ENCODE measurements around the gene DDX28. TPM values are rescaled to one million over a fixed set of nuclear protein-coding genes. Genes with fewer than 3 reads are reported as not detected.
"Not testable (repeated sequence)": the region's sequence is repeated elsewhere in the genome, so short reads cannot be mapped to it uniquely, and the experiment has no call there.

The DDX28 gene
- total RNA-seq, 1 experiment from 2014 or later, result 19.6 TPM

DNA sequence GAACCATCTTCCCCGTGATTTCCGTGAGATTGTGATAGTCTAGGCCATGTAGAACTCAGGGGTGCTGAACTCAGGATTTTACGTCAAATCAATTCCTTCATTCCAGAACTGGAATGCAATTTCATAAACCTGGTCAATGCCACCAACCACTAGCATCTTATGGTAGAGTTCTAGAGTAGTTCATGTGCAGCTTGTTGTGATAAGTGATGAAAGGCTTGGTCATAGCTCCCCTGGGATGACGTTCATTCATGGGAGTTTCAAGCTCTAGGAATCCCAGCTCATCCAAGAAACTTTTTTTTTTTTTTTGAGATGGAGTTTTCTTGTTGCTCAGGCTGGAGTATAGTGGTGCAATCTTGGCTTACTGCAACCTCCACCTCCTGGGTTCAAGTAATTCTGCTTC is 20.0 kb downstream of the DDX28 start:
- in situ Hi-C loops (cut with HindIII; ENCODE audit: low pct_unique_long_range_greater_than_20kb, low sequenced_read_pairs), result no loop called here
- DNase-seq (ENCODE audit: low read depth, low spot score), result no peak

DNA sequence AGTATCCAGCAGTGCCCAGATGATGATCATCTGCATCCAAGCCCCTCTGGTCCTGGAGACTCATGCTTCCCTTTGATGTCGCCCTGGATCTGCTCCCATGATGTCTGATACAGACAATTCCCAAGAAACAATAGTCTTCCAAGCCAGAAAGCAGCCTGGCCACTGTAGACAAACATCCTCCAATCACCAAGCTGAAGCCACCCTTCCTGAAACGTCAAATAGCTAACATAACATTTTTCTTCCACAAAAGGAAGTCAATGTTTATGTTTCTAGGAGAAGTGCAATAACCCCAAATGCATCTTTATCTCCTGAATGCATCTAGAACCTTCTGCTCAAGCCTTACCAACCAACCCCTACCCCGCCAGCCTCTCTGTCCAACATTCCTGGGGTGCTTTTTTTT is 22.6 kb downstream of the DDX28 start:
- no peak for DNase-seq (ENCODE audit: low read depth, low spot score)
- in situ Hi-C loops (cut with HindIII; ENCODE audit: low pct_unique_long_range_greater_than_20kb, low sequenced_read_pairs), result no loop called here

DNA sequence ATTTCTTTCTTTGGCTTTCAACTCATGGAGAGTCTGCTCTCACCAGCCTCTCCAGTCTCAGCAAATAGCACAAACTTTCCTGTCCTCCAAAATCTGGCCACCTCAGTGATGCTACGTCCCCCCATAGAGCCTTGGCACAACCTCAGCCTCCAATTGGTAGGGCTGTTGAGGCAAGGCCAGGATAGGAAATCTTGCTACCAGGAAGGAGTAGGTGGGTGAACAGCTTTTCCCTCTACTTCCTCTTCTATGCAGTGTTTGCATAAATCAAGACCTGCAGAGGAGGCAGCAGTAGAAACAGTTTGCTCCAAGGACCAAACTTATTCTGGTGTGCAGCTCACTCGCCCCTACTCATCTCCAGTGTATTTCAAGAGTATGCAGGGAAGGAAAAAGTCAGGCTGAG is 23.0 kb downstream of the DDX28 start:
- in situ Hi-C loops (cut with HindIII; ENCODE audit: low pct_unique_long_range_greater_than_20kb, low sequenced_read_pairs), result no loop called here
- DNase-seq (ENCODE audit: low read depth, low spot score), result no peak

DNA sequence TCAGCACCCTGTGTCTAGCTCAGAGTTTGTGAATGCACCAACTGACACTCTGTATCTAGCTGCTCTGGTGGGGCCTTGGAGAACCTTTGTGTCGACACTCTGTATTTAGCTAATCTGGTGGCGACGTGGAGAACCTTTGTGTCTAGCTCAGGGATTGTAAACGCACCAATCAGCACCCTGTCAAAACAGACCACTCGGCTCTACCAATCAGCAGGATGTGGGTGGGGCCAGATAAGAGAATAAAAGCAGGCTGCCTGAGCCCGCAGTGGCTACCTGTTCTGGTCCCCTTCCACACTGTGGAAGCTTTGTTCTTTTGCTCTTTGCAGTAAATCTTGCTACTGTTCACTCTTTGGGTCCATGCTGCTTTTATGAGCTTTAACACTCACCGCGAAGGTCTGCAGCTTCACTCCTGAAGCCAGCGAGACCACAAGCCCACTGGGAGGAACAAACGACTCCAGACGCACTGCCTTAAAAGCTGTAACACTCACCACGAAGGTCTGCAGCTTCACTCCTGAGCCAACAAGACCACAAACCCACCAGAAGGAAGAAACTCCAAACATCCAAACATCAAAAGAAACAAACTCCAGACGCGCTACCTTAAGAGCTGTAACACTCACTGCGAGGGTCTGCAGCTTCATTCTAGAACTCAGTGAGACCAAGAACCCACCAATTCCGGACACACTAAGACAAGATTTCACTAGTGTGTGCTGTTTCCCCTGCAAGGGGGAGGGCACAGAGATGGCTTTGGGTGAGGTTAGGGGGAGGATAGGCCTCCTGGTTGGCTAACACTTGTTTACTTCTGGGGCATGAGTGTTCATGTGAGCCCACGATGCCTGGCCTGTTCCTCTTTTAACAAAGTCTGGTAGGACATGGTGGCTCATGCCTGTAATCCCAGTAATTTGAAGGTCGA is 24.0 kb downstream of the DDX28 start, which contains the start of gene DPEP2:
DPEP2 (minus strand) TSS at position 706 of the 910 bp plus-strand sequence. CDS start 6,272 bp downstream, outside the sequence.
- in situ Hi-C loops (cut with HindIII; ENCODE audit: low pct_unique_long_range_greater_than_20kb, low sequenced_read_pairs); DNase-seq (ENCODE audit: low read depth, low spot score): not testable (repeated sequence)

DNA sequence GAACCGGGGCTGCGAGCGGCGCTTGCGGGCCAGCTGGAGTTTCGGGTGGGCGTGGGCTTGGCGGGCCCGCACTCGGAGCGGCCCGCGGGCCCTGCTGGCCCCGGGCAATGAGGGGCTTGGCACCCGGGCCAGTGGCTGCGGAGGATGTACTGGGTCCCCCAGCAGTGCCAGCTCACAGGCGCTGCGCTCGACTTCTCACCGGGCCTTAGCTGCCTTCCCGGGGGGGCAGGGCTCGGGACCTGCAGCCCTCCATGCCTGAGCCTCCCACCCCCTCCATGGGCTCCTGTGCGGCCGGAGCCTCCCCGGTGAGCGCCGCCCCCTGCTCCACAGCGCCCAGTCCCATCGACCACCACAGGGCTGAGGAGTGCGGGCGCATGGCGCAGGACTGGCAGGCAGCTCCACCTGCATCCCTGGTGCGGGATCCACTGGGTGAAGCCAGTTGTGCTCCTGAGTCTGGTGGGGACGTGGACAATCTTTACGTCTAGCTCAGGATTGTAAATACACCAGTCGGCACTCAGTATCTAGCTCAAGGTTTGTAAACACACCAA is 24.7 kb downstream of the DDX28 start:
- DNase-seq (ENCODE audit: low read depth, low spot score); in situ Hi-C loops (cut with HindIII; ENCODE audit: low pct_unique_long_range_greater_than_20kb, low sequenced_read_pairs): not testable (repeated sequence)

DNA sequence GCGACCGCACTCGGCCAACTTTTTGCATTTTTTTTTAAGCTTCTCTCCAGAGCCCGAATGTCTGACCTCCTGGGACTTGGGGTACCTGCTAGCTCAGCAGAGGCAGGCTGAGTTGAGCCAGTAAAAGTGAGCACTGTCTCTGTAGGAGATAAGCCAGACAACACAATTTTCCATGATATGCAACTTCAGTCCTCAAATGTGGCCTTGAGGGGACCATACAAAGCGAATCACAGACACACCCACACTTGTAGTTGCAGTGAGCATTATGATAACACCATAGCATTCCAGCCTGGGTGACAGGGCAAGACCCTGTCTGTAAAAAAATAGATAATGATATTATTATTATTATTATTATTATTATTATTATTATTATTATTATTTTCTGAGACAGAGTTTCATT is 26.4 kb downstream of the DDX28 start:
- DNase-seq (ENCODE audit: low read depth, low spot score), result no peak
- in situ Hi-C loops (cut with HindIII; ENCODE audit: low pct_unique_long_range_greater_than_20kb, low sequenced_read_pairs), result no loop called here

DNA sequence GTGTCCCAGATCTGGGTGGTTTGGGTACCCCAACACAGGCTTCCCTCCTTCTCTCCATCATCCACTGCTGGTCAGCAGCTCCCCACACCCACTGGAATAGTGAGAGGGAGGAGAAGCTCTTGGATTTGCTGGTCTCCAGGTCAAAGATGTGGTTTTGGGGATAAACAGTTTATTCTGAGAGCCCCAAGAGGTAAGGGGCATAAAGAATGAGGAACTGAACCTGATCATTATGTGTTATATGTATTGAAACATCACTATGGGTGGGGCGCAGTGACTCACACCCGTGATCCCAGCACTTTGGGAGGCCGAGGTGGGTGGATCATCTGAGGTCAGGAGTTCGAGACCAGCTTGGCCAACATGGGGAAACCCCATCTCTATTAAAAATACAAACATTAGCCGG is 27.6 kb downstream of the DDX28 start:
- no peak for DNase-seq (ENCODE audit: low read depth, low spot score)
- in situ Hi-C loops (cut with HindIII; ENCODE audit: low pct_unique_long_range_greater_than_20kb, low sequenced_read_pairs), result no loop called here

DNA sequence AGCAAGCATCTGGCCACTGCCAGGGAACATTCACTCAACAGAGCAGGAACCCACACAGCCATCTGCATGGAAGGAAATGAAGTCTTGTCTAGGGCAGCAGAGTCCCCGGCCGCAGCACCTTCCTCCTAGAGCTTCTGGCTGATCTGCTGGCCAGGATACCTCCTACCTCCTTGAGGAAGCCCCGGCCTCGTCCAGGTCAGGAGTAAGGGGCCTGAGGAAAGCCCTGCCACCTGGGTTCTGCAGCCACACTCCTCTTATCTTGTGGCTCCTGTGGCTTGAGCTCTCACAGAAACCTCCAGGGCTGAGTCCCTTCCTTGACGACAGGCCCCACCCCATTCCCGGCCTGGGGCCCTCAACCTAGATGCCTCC is 29.0 kb downstream of the DDX28 start:
- in situ Hi-C loops (cut with HindIII; ENCODE audit: low pct_unique_long_range_greater_than_20kb, low sequenced_read_pairs); DNase-seq (ENCODE audit: low read depth, low spot score): not testable (repeated sequence)

DNA sequence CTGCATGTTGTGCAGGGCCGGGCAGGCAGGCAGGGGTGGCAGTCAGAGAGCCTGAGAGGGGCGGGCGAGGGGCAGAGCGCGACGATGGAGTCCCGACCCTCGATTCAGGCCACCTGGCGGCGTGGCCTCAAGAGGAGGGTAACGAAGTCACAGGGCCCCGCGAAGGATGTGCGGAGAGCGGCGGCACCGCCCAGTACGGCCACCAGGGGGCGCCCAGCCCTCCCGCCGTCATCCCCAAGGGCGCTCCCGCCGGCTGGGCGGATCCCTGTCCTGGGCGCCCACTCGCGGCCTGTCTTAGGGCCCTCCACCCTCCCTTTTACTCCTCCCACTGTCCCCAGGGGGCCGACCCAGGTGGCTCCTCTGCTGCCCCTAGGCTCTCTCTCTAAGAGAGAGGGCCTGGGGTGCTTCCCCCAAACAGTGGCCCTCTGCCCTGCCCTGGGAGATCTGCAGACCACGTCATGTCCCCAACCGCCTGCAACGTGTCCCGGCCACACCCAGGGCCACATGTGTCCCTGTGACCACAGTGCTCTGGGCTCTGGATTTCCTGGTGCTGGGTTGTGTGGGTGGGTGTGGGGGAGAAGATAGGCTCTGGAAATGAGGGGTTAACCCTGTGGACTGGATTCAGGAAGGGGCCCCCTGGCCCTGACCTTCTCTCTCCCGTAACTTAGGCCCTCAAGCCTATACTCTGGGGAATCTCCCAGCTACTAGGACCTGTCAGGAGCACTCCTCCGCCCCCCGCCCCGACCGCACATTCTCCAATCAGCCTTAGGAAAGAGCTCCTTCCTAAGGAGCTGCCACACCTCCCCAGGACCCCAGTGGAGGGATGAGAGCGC is 29.6 kb downstream of the DDX28 start:
- in situ Hi-C loops (cut with HindIII; ENCODE audit: low pct_unique_long_range_greater_than_20kb, low sequenced_read_pairs), result no loop called here
- DNase-seq (ENCODE audit: low read depth, low spot score), result peak; percentile 64

DNA sequence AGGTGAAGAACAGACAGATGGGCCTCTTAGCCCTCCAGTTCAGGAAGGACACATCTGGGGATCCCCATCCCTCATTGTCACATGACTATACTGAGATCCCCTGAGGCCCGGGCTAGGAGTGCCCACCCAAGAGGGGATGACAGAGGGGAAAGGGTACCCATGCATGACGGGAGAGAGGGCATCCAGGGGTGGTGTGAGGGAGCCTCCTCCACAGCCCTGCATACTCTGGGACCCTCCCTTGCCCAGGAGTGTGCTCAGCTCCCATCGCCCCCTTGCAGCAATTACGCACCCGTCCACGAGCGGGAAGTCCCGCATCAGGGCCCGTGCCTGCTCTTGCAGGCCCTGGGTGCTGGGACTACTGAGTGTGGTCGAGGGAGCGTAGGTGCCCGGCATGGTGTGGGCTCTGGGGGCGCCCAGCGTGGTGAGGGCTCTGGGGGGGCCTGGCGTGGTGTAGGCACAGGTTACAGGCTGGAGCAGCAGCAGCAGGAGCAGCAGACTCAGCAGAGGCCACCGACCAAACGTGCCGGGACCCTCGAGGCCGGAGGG is 30.3 kb downstream of the DDX28 start:
- no peak for DNase-seq (ENCODE audit: low read depth, low spot score)
- in situ Hi-C loops (cut with HindIII; ENCODE audit: low pct_unique_long_range_greater_than_20kb, low sequenced_read_pairs), result no loop called here

DNA sequence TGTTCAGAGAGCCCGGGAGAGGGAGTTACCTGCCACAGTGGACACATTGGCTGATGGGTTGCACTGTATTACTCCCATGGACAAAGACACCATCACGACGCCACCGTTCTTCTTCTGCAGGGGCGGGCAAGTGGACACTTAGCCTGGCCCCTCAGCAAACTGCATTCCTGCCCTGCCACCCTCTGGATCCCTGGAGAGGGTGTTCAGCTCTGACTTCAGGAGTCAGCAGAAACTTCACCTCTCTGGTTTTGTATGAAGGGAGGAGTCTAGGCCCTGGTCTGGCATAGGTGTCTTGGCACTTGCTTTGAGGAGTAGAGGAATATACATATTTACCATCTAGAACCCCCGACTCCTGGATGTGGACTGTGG is 33.0 kb downstream of the DDX28 start:
- in situ Hi-C loops (cut with HindIII; ENCODE audit: low pct_unique_long_range_greater_than_20kb, low sequenced_read_pairs), result no loop called here
- DNase-seq (ENCODE audit: low read depth, low spot score), result no peak

DNA sequence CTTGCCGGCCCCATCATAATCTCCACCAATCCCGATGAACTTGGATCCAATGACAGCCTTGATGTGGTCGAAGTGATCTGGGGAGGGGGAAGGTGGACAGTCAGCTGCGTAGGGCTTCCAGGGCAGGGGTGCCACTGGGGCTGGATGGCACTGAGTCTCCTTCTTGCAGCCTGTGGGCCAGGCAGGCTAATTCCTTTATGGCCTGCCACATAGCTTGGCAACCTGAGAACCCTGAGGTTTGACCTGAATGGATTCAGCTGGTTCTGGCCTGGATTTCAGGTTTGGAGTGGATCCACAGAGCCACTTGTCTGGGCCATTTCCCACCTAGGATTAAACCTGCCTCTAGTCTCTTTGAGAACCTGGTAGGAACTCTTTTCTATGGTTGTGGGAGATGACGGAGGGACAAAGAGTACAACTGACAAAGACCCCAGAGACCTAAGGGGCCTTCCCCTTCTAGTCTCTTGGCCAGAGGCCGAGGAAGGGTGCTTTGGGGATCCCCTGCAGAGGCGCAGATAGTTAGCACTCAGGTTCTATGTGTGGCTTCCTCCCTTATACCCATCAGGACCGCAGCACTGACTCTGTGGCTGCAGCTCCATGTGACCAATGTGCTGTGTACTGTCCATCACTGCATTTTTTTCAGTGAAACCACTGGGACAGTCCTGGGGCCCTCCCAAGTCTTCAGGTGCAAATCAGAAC is 33.6 kb downstream of the DDX28 start:
- in situ Hi-C loops (cut with HindIII; ENCODE audit: low pct_unique_long_range_greater_than_20kb, low sequenced_read_pairs), result no loop called here
- no peak for DNase-seq (ENCODE audit: low read depth, low spot score)

DNA sequence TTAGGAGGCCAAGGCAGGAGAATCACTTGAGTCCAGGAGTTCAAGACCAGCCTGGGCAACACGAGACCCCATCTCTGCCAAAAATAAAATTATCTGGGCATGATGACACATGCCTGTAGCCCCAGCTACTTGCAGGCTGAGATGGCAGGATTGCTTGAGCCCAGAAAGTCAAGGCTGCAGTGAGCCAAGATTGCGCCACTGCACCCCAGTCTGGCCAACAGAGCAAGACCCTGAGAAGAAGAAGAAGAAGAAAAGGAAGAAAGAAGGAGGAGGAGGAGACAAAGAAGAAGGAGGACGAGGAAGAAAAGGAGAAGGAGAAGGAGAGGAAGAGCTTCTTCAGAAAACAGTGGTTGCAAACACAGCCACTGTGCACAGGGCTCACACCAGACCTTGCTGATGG is 34.4 kb downstream of the DDX28 start:
- in situ Hi-C loops (cut with HindIII; ENCODE audit: low pct_unique_long_range_greater_than_20kb, low sequenced_read_pairs), result no loop called here
- DNase-seq (ENCODE audit: low read depth, low spot score), result no peak

DNA sequence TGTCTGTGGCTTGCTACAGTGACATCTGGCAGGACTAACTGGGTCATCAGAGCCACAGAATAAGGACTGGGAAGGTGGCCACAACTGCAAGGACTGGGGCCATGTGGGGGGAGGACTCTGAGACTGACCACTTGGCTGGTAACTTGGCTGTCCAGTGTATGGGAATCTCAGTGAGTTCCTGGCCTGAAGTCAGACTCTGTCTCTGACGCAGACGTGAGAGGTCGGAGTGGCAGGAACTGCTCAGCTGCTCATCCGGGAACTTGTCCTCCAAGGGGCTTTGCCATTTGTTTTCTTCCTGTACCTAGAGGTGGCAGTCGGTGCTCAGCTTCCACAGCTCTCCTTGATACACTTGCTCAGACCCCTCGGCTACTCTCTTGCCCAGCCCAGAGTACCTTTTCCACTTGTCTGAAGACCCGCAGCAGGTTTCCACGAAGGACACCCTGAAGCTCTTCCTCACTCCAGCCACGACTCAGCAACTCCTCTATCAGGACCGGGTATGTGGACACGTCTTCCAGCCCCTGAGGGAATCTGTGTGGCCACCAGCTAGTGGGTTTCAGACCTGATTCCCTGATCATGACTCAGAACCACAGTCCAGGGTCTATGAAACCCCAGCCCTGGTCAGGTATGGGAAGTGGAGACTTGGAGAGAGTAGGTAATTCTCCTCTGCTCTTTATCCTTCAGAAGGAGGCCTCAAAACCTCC is 35.4 kb downstream of the DDX28 start:
- no peak for DNase-seq (ENCODE audit: low read depth, low spot score)

DNA sequence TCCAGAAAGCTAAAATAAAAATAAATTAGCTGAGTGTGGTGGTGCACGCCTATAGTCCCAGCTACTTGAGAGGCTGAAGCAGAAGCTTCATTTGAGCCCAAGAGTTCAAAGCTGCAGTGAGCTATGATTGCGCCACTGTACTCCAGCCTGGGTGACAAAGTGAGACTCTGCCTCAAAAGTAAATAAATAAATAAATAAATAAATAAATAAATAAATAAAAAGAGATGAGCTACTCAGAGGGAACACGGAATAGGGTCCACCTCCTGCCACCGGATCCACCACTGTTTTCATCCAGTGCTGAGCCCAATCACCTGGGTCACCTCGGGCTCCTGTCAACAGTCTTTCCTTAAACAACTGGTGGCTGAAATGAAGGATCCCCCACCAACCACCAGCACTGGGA is 36.1 kb downstream of the DDX28 start:
- in situ Hi-C loops (cut with HindIII; ENCODE audit: low pct_unique_long_range_greater_than_20kb, low sequenced_read_pairs), result no loop called here
- no peak for DNase-seq (ENCODE audit: low read depth, low spot score)

More for the DNA sequence above, 35.4 kb downstream of the DDX28 start:
- in situ Hi-C loops (cut with HindIII; ENCODE audit: low pct_unique_long_range_greater_than_20kb, low sequenced_read_pairs), result no loop called here

DNA sequence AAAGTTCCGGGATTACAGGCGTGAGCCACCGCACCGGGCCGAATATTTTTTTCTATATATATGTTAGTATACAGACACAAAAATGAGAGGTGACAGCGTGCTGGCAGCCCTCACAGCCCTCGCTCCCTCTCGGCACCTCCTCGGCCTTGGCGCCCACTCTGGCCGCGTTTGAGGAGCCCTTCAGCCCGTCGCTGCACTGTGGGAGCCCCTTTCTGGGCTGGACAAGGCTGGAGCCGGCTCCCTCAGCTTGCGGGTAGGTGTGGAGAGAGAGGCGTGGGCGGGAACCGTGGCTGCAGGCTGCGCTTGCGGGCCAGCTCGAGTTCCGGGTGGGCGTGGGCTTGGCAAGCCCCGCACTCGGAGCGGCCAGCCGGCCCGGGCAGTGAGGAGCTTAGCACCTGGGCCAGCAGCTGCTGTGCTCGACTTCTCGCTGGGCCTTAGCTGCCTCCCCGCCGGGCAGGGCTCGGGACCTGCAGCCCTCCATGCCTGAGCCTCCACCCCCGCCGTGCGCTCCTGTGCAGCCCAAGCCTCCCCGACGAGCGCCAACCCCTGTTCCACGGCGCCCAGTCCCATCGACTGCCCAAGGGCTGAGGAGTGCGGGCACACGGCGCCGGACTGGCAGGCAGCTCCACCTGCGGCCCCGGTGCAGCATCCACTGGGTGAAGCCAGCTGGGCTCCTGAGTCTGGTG is 40.9 kb downstream of the DDX28 start:
- DNase-seq (ENCODE audit: low read depth, low spot score), result no peak
- in situ Hi-C loops (cut with HindIII; ENCODE audit: low pct_unique_long_range_greater_than_20kb, low sequenced_read_pairs), result no loop called here

Data from SK-MEL-5 (cell line).